GM12801 (cell line): ENCODE results near the gene NINJ2.

Experiments
- CTCF ChIP-seq: IDR thresholded peaks from one replicate; pipeline ENCODE4 v1.5.1; 2011; ENCODE audit warnings: control low read depth; ENCODE audit not compliant: insufficient read length; ENCODE audit errors: extremely low read depth

Gene NINJ2

DNA sequence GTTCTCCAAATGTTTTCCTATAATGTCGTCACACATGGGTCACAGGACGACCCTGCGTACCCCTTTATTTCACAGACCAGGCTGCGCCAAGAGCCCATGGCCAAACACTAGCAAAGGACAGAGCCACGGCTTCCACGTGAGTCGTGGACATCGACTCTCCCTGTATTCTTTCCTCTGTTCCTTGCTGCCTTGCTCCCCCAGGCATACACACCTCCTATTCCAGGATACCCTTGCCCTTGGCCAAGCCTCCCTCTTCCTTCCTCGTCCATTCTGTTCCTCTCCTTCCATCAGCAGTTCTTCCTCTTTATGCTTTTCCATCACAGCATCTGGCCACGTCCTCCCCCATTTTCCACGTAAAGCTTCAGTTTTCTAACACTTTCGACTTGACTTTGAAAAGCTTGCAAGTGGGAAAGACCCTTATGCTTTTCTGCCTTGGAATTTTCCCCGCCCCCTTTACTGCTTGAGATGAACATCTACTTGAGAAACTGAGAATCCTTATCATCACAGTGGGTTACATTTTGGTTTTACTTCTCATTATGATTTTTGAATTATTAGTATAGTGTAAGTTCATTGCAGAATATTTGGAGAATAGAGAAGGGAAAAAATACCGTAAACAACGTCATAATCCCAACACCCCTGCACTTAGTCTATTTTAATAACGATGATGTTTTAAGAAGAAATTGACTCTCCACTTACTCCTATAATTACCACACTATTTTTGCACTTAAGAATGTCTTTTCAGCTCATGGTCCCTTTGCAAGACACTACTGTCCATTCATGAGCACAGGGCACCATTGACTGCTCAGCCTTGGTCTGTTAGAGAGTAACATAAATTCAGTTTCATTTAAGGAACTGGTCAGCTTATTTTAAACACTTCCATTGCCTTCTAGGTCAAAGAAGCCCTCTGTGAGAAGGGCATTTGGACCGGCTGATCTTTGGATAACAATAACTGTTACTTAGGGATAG lies 15.8 kb upstream of the NINJ2 start:
- no peak for TF ChIP-seq CTCF

DNA sequence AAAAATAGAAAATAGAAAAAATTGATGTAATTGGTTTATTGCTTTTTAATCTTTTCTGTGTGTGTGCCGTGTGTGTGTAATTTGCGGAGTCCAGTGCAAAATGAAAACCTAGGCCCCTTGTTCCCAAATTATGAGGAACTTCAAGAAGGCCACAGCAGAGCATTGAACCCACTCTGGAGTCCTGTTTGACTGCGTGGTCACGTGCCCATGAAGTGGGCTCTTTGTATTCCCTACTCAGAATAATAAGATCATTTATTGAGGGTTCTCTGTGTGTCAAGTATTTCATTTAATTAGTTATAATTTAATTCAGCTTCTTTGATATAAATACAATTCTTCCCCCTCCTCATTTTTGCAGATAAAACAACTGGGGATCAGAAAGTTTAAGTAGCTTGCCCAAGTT lies 12.3 kb upstream of the NINJ2 start:
- TF ChIP-seq CTCF = no peak

- no peak for TF ChIP-seq CTCF
Observed at GRCh38 chr12:674272-674781, 11.1 kb upstream of the NINJ2 start.

GRCh38 chr12:673849-674248 lies 10.6 kb upstream of the NINJ2 start:
- TF ChIP-seq CTCF = no peak

- TF ChIP-seq CTCF = no peak
Observed at GRCh38 chr12:669576-669945, 6.3 kb upstream of the NINJ2 start.

GRCh38 chr12:668090-668481 lies 4.8 kb upstream of the NINJ2 start:
- no peak for TF ChIP-seq CTCF

DNA sequence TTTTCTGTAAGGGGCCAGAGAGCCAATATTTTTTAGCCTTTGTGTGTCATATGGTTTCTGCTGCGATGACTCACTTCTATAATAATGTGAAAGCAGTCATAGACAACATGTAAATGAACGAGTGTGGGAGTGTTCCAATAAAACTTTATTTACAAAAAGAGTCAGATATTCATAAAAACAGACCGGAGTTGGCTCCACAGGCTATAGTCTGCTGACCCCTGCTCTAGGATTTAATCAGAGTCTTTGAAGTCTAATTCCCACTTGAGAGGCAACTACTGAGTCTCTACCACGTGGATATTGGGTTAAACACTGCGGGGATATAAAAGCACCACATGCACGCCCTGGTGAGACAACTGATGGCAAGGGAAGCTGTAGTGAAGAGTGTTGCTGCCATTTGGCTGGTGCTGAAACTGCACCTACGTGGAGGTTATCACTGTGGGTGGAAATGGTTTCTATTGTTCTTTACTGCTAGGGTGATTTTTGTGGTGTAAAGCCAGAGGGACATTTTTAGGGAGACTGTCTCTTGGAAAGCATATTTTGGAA lies 3.6 kb upstream of the NINJ2 start:
- TF ChIP-seq CTCF = no peak
